ENCODE results near the gene MMP15. TPM values are rescaled to one million over a fixed set of nuclear protein-coding genes. Genes with fewer than 3 reads are reported as not detected.

The MMP15 gene
- total and polyA plus RNA-seq, 12 donors: 24.4 to 88.4 (median 58.1) TPM

DNA sequence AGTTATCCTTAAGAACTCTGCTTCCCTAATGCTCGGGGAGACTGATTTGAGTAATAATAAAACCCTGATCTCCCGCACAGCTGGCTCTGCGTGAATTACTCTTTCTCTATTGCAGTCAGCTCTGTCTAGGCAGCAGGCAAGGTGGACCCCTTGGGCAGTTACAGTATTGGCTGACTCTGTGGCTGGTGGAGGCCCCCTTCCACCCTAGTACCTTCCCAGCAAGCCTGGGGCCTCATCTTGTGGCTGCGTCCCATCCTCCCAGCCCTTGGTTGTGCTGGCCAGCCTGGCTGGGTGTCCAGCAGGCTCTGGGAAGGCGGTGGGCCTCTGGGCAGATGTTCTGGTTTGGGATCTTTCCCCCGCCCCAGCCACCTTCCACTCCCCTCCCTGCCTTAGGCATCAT lies 59.1 kb downstream of the MMP15 start:
- Histone ChIP-seq H3K4me3 (no peak overlapping the region), H3K27me3 (no peaks in the 10 kb centered on the region), H3K27ac (no peak overlapping the region), H3K9me3 (no peaks in the 10 kb centered on the region), H3K4me1 (peaks cover 0 to 36% (median 11%) of the 10 kb centered on the region in 9 donors), H3K36me3 (no peaks in the 10 kb centered on the region)
- TF ChIP-seq, protein P1, sequence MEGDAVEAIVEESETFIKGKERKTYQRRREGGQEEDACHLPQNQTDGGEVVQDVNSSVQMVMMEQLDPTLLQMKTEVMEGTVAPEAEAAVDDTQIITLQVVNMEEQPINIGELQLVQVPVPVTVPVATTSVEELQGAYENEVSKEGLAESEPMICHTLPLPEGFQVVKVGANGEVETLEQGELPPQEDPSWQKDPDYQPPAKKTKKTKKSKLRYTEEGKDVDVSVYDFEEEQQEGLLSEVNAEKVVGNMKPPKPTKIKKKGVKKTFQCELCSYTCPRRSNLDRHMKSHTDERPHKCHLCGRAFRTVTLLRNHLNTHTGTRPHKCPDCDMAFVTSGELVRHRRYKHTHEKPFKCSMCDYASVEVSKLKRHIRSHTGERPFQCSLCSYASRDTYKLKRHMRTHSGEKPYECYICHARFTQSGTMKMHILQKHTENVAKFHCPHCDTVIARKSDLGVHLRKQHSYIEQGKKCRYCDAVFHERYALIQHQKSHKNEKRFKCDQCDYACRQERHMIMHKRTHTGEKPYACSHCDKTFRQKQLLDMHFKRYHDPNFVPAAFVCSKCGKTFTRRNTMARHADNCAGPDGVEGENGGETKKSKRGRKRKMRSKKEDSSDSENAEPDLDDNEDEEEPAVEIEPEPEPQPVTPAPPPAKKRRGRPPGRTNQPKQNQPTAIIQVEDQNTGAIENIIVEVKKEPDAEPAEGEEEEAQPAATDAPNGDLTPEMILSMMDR (IDR thresholded peaks at IDR 0.05): no peak
- intact Hi-C loops (cut with DNase I): loop anchor here in 2 of 10 donors (5.0 kb wide), 2 partner anchors 33 to 52 kb away; no protein-coding TSS in a partner anchor
- WGBS, 2 donors: 90 to 93% methylated on average over 6 of the region's 6 CpGs
- ATAC-seq (no peak), DNase-seq (no peak)

DNA sequence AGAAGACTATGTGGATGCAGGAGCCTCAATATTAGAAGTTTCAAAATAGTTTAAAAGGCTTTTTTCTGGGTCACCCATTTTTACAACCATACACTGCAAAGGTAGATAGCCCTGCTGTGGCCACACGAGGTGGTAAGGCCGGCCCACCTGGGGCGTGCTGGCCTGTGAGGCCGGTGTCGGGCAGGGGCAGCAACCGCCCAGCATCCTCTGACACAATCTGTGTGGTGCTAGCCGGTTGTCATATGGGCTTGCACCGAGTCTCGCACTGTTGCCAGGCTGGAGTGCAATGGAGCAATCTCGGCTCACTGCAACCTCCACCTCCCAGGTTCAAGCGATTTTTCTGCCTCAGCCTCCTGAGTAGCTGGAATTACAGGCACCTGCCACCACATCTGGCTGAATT lies 59.6 kb downstream of the MMP15 start:
- 96% methylated on average over 11 of the region's 11 CpGs for WGBS, 2 donors
- TF ChIP-seq, protein P1 (IDR thresholded peaks at IDR 0.05): no peak
- DNase-seq: no peak

GRCh38 chr16:58085584-58086251 lies 60.2 kb downstream of the MMP15 start:
- TF ChIP-seq, protein P1 (IDR thresholded peaks at IDR 0.05): no peak
- Histone ChIP-seq H3K4me3 (no peak overlapping the region), H3K4me1 (peaks cover 0 to 25% (median 10%) of the 10 kb centered on the region in 9 donors), H3K36me3 (no peaks in the 10 kb centered on the region), H3K27me3 (no peaks in the 10 kb centered on the region), H3K9me3 (no peaks in the 10 kb centered on the region), H3K27ac (no peak overlapping the region)
- intact Hi-C loops (cut with DNase I): no loop called here
- ATAC-seq: no peak
- WGBS, 2 donors: 89 to 90% methylated on average over 21 of the region's 21 CpGs
- no peak for DNase-seq

More for the DNA sequence above, 59.6 kb downstream of the MMP15 start:
- H3K36me3 ChIP-seq: no peaks in the 10 kb centered on the region
- no peak for ATAC-seq
- H3K27ac ChIP-seq: no peak overlapping the region
- H3K27me3 ChIP-seq: no peaks in the 10 kb centered on the region
- H3K9me3 ChIP-seq: no peaks in the 10 kb centered on the region
- H3K4me1 ChIP-seq: peaks cover 0 to 30% (median 11%) of the 10 kb centered on the region in 9 donors
- intact Hi-C loops (cut with DNase I): no loop called here
- no peak overlapping the region for H3K4me3 ChIP-seq

DNA sequence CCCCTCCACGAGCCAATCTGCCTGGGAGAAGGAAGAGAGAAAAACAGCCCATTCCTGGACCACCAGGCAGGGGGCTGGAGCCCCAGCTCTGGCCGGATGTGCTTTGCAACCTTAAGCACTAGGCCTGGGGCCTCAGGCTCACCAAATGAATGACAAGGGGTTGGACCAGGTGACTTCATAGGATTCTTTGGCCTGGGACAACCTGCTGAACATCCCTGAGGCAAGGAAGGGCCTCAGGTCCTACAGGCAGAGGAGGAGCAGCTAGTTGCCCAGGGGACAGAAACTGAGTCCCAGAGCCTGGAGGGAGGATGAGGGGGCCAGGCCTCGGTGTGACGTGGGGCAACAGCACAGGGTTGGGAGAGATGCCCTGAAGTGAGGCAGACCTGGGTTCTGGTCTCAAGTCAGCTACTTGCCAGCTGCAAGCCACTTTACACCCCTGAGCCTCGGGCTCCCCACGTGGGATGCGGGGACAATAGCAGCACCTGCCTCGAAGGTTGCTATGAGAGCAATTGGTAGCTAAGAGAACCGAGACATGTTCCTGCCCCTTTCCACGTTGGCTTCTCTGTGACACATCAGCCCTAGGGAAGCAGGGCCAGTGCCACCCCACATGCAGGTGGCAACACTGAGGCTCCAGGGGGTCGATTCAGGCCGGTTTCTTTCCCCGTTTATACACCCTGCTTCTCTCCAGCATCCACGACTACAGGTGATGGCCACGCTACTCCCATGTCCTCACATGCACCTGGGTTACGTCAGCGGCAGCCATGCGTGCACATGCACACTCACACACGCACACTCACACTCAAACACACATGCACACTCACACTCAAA lies 61.0 kb downstream of the MMP15 start:
- no peak overlapping the region for H3K4me3 ChIP-seq
- DNase-seq (no peak), ATAC-seq (no peak)
- intact Hi-C loops (cut with DNase I): no loop called here
- no peak overlapping the region for H3K27ac ChIP-seq
- TF ChIP-seq, protein P1 (IDR thresholded peaks at IDR 0.05): no peak
- H3K36me3 ChIP-seq: no peaks in the 10 kb centered on the region
- no peaks in the 10 kb centered on the region for H3K9me3 ChIP-seq
- peaks cover 0 to 18% (median 4%) of the 10 kb centered on the region in 9 donors for H3K4me1 ChIP-seq
- H3K27me3 ChIP-seq: no peaks in the 10 kb centered on the region
- 86 to 91% methylated on average over 19 of the region's 19 CpGs for WGBS, 2 donors
